Raji (cell line): ENCODE measurements around the gene ERN1.

Experiments
- POLR2A ChIP-seq: IDR thresholded peaks from 2 replicates; pipeline ENCODE4 v1.6.1; 2011; ENCODE audit warnings: low read depth, low read length, control low read depth; ENCODE audit not compliant: insufficient read depth

The ERN1 gene

DNA sequence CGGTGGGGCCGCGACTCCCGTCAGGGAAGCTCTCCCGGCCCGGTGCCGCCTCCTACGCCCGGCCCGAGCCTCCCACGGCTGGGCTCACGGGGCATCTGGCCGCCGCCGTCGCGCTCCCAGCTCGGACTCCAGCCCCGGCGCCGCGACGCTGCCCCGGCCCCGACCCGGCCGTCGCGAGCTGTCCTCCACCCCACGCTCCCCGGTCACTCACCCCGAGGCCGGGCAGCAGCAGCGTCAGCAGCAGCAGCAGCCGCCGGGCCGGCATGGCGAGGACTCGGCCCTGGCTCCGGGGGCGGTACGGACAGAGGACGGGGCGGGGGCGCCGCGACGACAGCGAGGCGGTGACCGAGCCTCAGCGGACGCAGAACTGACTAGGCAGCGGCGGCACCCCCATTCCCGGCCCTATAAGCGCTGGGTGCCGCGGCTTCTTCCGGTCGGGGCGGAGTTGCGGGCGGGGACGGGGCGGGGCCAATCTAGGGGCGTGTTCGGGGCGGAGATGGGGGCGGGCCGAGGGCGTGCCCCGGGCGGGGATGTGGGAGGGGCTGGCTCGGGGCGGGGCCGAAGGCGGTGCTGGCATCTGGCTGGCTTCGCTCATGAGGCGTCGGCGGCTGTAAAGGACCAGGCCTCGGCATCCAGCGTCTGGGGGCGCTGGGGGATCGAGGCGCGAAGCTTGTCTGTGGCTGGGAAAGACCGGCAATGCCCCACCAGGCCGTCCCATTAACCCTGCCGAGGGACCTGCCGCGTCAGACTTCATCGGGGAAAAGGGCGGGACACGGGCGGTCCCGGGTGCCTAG, at the start of gene ERN1:
Gene ERN1, minus strand, starts transcription at position 380 of the 794 bp plus-strand sequence. Its CDS starts 115 bp downstream, at position 265.
- peak; percentile 97 for TF ChIP-seq POLR2A

DNA sequence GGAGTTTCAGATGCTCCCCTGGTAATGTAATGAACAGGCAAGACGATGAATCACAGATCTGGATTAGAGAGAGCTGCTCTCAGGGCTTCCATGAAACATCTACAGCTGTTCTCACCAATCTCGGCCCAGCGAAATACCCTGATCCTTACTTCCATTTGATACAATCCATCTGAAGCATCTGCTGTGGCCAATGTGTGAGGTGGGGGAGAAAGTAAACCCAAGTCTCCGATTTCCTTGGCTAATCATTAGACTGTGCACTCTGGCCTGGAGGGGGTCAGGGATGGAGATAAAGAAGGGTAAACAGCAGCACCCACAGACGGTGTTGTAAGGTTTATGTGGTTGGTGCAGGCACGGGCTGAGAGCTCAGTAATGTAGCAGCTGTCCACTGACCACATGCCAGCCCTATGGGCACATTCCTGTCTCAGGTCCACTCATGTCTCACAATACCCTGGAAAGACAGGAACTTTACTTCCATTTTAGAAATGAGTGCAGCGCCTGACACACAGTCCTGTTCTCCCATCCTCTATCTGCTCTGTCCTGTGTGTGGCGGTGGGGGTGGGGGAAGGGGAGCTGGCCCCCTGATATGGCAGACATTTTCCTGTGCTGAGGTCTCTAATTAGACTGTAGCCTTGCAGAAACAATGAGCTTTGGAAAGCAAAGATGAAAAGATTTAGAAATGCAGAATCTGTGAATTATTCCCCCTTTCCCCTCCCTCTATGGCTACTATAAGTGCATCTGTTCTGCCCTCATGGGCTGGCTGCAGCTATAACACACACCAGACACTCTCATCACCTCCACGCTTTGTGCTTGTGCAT, 48.3 kb upstream of the ERN1 start:
- TF ChIP-seq POLR2A = no peak

DNA sequence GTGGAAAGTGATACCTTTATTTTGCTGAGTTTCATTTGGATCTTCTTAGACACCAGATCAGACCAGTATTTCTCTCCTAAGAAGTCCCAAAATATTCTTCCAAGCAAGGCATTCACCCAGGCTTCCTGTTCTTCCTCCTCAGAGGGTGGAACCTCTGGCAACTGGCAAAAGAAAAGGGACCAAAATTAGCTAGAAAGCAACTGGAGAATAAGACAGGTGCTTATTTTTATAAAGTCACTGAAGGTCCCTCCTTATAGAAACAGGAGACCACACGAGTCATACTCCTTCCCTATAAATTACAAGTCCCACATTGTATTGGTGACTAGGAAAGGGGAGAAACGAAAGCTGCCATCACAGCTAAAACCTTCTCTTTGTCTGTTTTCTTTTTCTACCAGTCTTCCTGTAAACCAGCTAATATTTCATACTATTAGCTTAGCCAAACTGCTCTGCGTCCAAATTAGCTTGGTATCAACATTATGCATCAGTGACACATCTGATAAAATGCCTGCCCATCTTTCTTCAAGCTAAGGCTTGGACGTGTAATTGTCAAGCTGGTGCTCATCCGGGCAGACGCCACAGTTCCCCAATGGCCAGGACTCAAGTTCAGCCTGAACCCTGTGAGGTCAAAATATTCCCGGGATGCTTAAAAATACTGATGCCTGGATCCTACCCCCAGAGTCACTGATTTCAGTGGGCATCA, 47.5 kb upstream of the ERN1 start:
- TF ChIP-seq POLR2A = no peak

DNA sequence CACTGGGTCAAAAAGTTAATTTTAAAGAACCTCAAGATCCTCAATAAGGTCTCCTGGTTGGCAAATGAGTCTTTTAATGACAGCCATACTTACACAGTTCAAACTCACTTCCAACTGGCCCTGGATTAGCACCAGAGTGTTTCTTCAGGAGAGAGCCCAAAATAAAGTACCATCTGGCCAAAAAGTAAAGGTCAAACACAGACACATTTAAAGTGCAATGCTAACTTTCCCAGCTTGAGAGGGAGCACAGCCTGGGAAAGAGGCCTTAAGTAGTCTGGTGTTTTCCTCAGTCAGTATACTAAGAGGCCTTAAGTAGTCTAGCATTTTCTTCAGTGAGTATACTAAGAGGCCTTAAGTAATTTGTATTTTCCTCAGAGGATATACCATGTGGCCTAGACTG, 46.6 kb upstream of the ERN1 start:
- no peak for TF ChIP-seq POLR2A

DNA sequence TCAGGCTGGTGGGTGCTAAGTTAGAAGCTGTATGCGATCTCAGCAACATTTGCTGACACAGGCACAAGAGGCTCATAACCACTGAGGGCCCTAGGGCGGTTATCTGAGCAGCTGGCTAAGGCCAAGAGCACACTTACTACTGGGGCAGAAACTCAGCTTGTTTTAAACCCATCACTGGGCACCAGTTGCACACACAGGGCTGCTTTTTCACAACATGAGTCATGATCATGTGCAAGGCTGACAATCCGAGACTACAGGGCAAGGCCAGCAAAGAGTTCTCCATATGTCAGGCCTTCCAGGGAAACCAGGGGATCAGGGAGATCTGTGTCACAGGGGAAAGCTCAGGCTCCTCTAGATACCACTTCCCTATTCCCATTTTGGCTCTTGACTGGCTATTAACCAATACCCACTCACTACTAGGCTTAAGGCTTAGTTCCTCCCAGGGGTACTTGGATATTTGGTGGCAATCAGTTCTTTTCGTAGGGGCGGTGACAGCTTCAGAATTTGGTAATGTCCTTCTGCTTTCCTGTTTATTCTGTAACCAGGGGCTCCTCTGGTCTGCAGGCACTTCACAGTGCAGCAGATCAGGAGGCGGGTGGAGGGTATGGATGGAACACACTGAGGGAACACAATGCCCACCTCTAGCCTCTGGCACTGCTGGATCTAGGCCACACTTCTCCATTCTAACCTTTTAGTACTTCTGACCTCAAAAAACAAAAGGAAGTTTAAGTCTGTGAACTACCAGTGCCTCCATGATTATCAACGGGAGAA, 44.9 kb upstream of the ERN1 start:
- TF ChIP-seq POLR2A = no peak

DNA sequence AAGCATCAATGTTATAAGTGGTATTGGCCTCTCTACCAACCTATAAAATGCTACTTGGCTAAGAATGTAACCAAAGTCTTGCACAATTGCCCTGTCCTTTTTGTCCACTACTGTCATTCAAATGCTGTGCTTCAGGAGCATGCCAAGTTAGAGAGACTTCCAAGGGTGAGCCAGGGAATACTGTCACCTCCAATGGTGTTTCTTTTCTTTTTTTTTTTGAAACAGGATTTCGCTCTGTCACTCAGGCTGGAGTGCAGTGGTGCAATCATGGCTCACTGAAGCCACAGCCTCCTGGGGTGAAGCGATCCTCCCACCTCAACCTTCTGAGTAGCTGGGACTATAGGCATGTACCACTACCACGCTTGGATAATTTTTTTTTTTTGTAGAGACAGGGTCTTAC, 43.7 kb upstream of the ERN1 start:
- no peak for TF ChIP-seq POLR2A

DNA sequence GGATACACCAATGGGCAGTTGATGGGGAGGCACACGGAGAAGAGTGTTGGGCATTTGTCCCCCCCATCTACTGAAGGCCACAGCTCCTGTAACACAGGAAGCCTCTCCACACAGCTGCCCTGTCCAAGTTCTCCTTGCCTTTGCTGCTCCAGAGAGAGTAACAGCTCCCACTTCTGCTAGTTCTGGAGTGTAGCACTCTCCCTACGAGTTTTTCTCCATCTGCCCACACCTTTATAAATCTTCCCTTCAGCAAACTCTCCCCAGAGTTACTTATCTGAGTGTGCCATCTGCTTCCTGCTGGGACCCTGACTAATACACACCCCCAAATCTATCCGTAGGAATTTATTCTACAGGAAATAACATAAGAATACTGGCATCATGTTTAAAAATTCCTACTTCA, 42.6 kb upstream of the ERN1 start:
- no peak for TF ChIP-seq POLR2A

DNA sequence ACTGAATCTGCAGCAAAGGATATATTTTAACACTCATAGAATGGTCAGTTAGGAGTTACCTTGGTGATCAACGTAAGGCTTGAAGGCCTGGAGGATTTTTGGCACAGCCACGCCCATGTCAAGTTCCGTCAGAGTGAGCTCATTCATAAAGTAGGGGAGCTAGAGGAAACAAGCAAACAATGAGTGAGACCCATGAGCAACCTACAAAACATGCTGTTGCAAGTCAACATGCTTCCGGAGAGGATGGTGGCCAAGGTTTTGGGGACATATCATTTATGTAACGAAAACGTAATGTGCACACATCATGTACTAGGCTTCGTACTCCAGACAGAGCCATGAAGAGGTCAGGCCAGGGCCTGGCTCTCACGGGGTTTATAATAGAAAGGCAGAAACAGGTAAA, 41.1 kb upstream of the ERN1 start:
- no peak for TF ChIP-seq POLR2A

DNA sequence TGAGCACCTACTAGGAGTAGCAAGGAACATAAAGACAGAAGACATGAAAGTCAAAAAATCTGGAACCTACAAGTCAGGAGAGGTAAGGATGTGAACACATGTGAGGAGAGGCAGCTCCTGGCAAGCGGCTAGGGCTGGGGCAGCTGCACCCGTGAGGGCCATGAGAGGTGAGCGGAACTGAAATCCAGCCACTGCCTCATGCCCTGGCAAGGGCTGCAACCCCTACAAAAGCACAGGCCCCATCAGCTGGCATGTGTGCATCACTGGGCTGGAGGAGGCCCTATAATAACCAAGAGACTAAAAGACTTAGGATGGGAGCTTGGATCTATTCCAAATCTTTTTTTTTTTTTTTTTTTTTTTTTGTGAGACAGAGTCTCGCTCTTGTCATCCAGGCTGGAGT, 40.3 kb upstream of the ERN1 start:
- TF ChIP-seq POLR2A = no peak

DNA sequence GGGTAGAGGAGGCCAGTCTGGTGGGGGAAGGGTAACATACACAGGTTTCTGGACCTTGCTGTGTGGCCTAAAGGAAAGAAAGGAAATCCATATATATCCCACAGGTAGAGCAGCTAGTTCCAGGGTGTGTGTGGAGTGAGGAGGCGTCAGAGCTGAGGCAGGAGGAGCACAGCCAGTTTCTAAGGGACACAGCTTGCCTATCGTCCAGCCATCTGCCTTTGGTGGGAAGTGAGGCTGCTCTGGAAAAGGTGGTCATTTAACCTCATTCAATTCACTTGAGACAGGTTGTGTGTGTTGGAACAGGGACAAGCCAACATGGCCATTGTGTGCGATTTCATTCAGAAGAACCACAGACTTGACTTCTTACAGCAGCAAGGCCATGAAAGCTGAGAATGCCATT, 36.9 kb upstream of the ERN1 start:
- no peak for TF ChIP-seq POLR2A

DNA sequence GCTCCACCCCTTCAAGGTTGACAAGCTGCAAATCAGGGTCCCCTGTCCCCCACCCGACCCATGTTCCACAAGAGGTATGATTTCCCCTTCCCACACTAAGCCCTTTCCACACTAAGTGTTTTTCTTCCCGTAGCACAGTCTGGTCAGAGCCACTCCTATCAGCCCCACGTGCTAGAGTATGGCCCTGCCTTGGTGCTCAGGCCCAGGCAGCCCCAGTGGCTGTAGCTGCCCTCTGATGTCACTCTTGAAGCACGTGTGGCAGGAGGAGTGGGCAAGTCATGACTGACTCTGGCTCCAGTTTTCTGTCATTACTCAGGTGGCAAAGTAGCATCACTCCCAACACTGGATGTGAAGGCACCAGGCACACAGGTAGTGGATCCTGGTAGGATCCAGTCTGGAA, 35.4 kb upstream of the ERN1 start:
- no peak for TF ChIP-seq POLR2A

DNA sequence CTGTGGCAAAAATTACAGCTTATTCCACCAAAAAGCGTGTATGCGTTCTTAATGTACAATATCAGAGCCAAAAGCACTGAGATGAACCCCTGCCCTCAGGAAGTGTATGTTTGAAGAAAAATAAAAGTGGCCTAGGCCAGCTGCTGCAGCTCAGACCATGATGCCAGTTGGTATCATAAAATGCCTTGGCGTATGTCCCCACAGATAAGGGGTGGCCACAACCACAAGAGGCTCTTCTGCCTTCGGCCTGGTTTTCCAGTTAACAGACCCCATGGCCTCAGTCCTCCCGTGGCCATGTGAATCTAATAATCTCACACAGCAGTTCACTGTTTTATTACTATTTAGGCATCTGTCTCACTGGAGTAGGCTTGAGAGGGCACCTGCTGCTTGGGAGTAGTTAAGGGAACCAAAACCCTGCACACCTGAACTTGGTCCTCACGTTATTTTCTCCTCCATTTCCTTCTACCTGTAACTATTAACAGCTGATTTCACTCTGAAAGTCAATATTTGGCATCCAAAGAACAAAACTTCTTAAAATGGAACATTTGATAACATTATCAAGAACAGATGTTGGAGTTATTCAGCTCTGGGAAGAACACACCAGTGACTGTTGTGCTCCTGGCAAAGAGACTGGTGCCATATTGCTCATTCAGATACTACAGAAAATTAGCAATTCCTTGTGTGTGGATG, 34.8 kb upstream of the ERN1 start:
- no peak for TF ChIP-seq POLR2A

DNA sequence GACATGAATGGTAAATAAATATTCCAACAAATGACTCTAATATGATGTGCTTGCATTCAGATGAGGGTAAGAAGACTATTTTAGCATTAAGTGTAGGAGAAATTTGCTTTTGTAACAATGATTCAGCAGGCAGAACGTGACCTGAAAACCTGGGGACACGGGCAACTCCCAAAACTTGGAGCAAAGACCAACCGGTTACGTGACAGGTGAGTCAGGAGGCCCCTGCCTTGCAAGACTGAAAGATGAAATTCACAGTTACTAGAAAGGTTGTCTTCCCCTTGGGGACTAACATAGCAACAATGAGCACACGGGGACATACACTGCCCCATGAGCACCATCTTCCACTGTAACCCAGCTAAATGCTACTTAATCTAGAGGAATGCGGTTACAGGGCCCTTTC, 33.5 kb upstream of the ERN1 start:
- no peak for TF ChIP-seq POLR2A

DNA sequence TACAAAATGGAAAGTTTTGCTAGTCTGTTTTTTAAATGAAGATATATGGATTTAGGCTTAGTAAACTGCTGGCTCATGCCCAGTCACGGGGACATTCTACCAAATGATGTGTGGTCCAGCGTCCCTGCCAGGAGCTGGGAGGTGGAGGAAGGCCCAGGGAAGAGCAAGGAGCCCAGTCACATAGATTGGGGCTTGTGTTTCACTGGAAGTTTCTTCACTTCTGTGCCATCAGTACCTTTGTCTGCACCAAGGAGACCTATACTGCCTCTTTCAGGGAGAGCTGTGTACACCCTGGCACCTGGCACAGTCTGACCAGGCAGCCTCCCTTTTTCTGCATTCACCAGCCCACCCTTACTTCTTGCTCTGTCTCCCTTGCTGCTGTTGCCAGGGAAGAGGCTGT, 32.6 kb upstream of the ERN1 start:
- TF ChIP-seq POLR2A = no peak
